H1 (cell line): Measurements from ENCODE around the gene TMEM144. TPM values are rescaled to one million over a fixed set of nuclear protein-coding genes. Genes with fewer than 3 reads are reported as not detected.
A peak's percentile ranks its signal among the peaks of the same experiment; 100 is the strongest.

Source experiments
- CTCF ChIA-PET: fragments of 300-600 bp; sonication (Branson Sonifier 250); formaldehyde crosslinking; loops from one replicate; lab custom pipeline; 2021; ENCODE audit not compliant: partially characterized antibody; lab: Charles Lee
- POLR2A ChIA-PET: fragments of 300-600 bp; sonication (Branson Sonifier 250); formaldehyde crosslinking; loops from one replicate; lab custom pipeline; 2021; ENCODE audit warnings: inconsistent platforms; ENCODE audit not compliant: partially characterized antibody; lab: Charles Lee
- DNase-seq, 2 experiments: peaks; one replicate each; pipeline versions ENCODE4 v3.0.0 to v3.0.0-alpha.2; 2010 to 2022; ENCODE audit warnings: low spot score in 2 of 2, low read depth in 1 of 2, mixed read lengths in 1 of 2
- FAIRE-seq: peaks from 2 replicates; lab custom pipeline; 2011; peaks lifted over from hg19 to GRCh38; lab: Jason Lieb, UNC
- H2AFZ ChIP-seq: 2 replicates; pipeline ENCODE4 v1.8.1; 2012; ENCODE audit warnings: low read length, inconsistent platforms
- H2AK5ac ChIP-seq: 2 replicates; pipeline ENCODE4 v1.6.1; 2013; ENCODE audit warnings: low read depth, low read length
- H2BK120ac ChIP-seq: replicated peaks from 2 replicates; pipeline ENCODE3; 2013; ENCODE audit warnings: low read depth, low read length, inconsistent platforms
- H2BK12ac ChIP-seq: 2 replicates; pipeline ENCODE4 v1.6.1; 2013; ENCODE audit warnings: low read depth, low read length
- H2BK15ac ChIP-seq: 2 replicates; pipeline ENCODE4 v1.6.1; 2013; ENCODE audit warnings: low read length
- H2BK20ac ChIP-seq: 2 replicates; pipeline ENCODE4 v1.6.1; 2013; ENCODE audit warnings: low read length
- H2BK5ac ChIP-seq: 2 replicates; pipeline ENCODE4 v1.6.1; 2013; ENCODE audit warnings: low read depth, low read length
- H3K14ac ChIP-seq: 2 replicates; pipeline ENCODE4 v1.6.1; 2013; ENCODE audit warnings: inconsistent platforms; ENCODE audit not compliant: insufficient read length
- H3K18ac ChIP-seq: 2 replicates; pipeline ENCODE4 v1.6.1; 2013; ENCODE audit warnings: low read length; ENCODE audit errors: extremely low read depth
- H3K23ac ChIP-seq: 2 replicates; pipeline ENCODE4 v1.6.1; 2013; ENCODE audit warnings: inconsistent platforms; ENCODE audit not compliant: insufficient read length
- H3K23me2 ChIP-seq: 2 replicates; pipeline ENCODE4 v1.6.1; 2013; ENCODE audit warnings: low read depth, low read length
- H3K27ac ChIP-seq: 2 replicates; pipeline ENCODE4 v1.6.1; 2011; ENCODE audit warnings: low read depth, low read length, inconsistent platforms
- H3K27me3 ChIP-seq, 4 experiments: replicated peaks in 1 of 4; 1 replicate in 1 of 4; 2 replicates in 3 of 4; pipeline versions ENCODE4 v1.6.1 to v1.8.1; 2011 to 2013; ENCODE audit warnings: low read length in 3 of 4, mild to moderate bottlenecking in 3 of 4, inconsistent platforms in 2 of 4, mixed read lengths in 2 of 4, moderate library complexity in 1 of 4; ENCODE audit not compliant: control insufficient read depth in 3 of 4, insufficient read depth in 3 of 4; ENCODE audit errors: extremely low read depth in 1 of 4
- H3K36me3 ChIP-seq, 4 experiments: 2 replicates each; pipeline versions ENCODE4 v1.6.1 to v1.8.1; 2011 to 2013; ENCODE audit warnings: mild to moderate bottlenecking in 4 of 4, low read length in 3 of 4, moderate library complexity in 2 of 4, control low read depth in 1 of 4, inconsistent platforms in 1 of 4; ENCODE audit not compliant: insufficient read depth in 4 of 4, control insufficient read depth in 2 of 4
- H3K4ac ChIP-seq: replicated peaks from 2 replicates; pipeline ENCODE3; 2013; ENCODE audit warnings: low read length, low read depth, mixed read lengths, inconsistent platforms; ENCODE audit not compliant: insufficient read length
- H3K4me1 ChIP-seq, 4 experiments: replicated peaks in 1 of 4; 1 replicate in 1 of 4; 2 replicates in 3 of 4; pipeline versions ENCODE4 v1.6.1 to v1.8.1; 2011 to 2013; ENCODE audit warnings: low read length in 3 of 4, inconsistent platforms in 2 of 4, mixed read lengths in 1 of 4; ENCODE audit not compliant: insufficient read depth in 4 of 4, control insufficient read depth in 3 of 4
- H3K4me2 ChIP-seq, 2 experiments: 2 replicates each; pipeline versions ENCODE4 v1.6.1 to v1.8.1; 2011 to 2013; ENCODE audit warnings: low read depth in 2 of 2, low read length in 2 of 2, control low read depth in 1 of 2, inconsistent platforms in 1 of 2, mild to moderate bottlenecking in 1 of 2; ENCODE audit not compliant: insufficient read depth in 1 of 2
- H3K4me3 ChIP-seq, 4 experiments: fragments of 200-600, 300-600 bp in 1 of 4; sonication (generic), shearing (Covaris generic), sonication (Bioruptor Twin) in 1 of 4; 2 replicates each; pipeline versions ENCODE4 v1.5.1 to v1.8.1; 2011 to 2016; ENCODE audit warnings: low read length in 4 of 4, low read depth in 3 of 4, control low read depth in 2 of 4, inconsistent platforms in 2 of 4, mild to moderate bottlenecking in 2 of 4, mixed read lengths in 1 of 4, moderate library complexity in 1 of 4; ENCODE audit not compliant: insufficient read depth in 2 of 4; ENCODE audit errors: extremely low read depth in 1 of 4
- H3K56ac ChIP-seq: replicated peaks from 2 replicates; pipeline ENCODE3; 2013; ENCODE audit warnings: low read depth, mild to moderate bottlenecking, mixed read lengths, low read length, inconsistent platforms; ENCODE audit not compliant: insufficient read length
- H3K79me1 ChIP-seq: 2 replicates; pipeline ENCODE4 v1.6.1; 2013; ENCODE audit warnings: low read depth, low read length, control low read depth
- H3K79me2 ChIP-seq, 2 experiments: 2 replicates each; pipeline versions ENCODE4 v1.6.1 to v1.8.1; 2012 to 2013; ENCODE audit warnings: low read length in 2 of 2, mild to moderate bottlenecking in 2 of 2, inconsistent platforms in 1 of 2; ENCODE audit not compliant: insufficient read depth in 2 of 2, control insufficient read depth in 1 of 2
- H3K9ac ChIP-seq, 4 experiments: replicated peaks in 1 of 4; 1 replicate in 1 of 4; 2 replicates in 3 of 4; pipeline versions ENCODE4 v1.6.1 to v1.8.1; 2011 to 2013; ENCODE audit warnings: low read depth in 3 of 4, low read length in 3 of 4, control low read depth in 2 of 4, mild to moderate bottlenecking in 2 of 4, moderate library complexity in 2 of 4, inconsistent platforms in 1 of 4; ENCODE audit errors: extremely low read depth in 1 of 4
- H3K9me3 ChIP-seq, 2 experiments: 2 replicates each; pipeline versions ENCODE4 v1.6.1 to v1.8.1; 2012 to 2013; ENCODE audit warnings: mild to moderate bottlenecking in 2 of 2, moderate library complexity in 2 of 2, control low read depth in 1 of 2, inconsistent platforms in 1 of 2, low read depth in 1 of 2, low read length in 1 of 2, mixed read lengths in 1 of 2; ENCODE audit not compliant: insufficient read depth in 2 of 2
- H4K20me1 ChIP-seq, 2 experiments: replicated peaks in 1 of 2; 2 replicates each; pipeline versions ENCODE3 to v1.8.1; 2011 to 2013; ENCODE audit warnings: inconsistent platforms in 2 of 2, low read length in 2 of 2, mild to moderate bottlenecking in 1 of 2; ENCODE audit not compliant: insufficient read depth in 2 of 2, control insufficient read depth in 1 of 2
- H4K5ac ChIP-seq: 2 replicates; pipeline ENCODE4 v1.6.1; 2013; ENCODE audit warnings: low read length, low read depth, mixed read lengths, inconsistent platforms; ENCODE audit not compliant: insufficient read length
- H4K8ac ChIP-seq: 2 replicates; pipeline ENCODE4 v1.8.0; 2013; ENCODE audit warnings: mild to moderate bottlenecking, moderate library complexity, low read length, inconsistent platforms; ENCODE audit not compliant: insufficient read depth; ENCODE audit errors: extremely low read depth
- H4K91ac ChIP-seq: replicated peaks from 2 replicates; pipeline ENCODE3; 2013; ENCODE audit warnings: low read length, mixed read lengths, inconsistent platforms; ENCODE audit not compliant: insufficient read length
- NRF1 ChIP-seq: IDR thresholded peaks from 2 replicates; pipeline ENCODE4 v1.6.1; 2011; ENCODE audit warnings: mild to moderate bottlenecking, low read depth, low read length, improper control_type of control experiment
- RNF2 ChIP-seq: fragments of 200-900, 300-1000 bp; sonication (generic); IDR thresholded peaks from 2 replicates; pipeline ENCODE4 v1.7.1; 2016; ENCODE audit warnings: borderline replicate concordance, low read depth, mild to moderate bottlenecking, antibody characterized with exemption, low read length; ENCODE audit not compliant: poor library complexity, severe bottlenecking; ENCODE audit errors: missing control alignments
- SAP30 ChIP-seq: fragments of 300-600 bp; sonication (generic); IDR thresholded peaks from 2 replicates; pipeline ENCODE4 v1.7.1; 2012; ENCODE audit warnings: low read length, moderate library complexity, mild to moderate bottlenecking, inconsistent platforms; ENCODE audit not compliant: insufficient read depth, insufficient replicate concordance
- SP4 ChIP-seq: IDR thresholded peaks from 2 replicates; pipeline ENCODE4 v1.6.1; 2012; ENCODE audit warnings: low read length, inconsistent platforms
- WGBS, 2 experiments: shearing (Covaris generic) in 1 of 2; methylation state at CpG; one replicate each; pipeline versions ENCODE4 v1.1.6 to v1.1.7; 2013 to 2015; ENCODE audit warnings: low lambda C conversion rate in 2 of 2, mixed read lengths in 2 of 2, inconsistent platforms in 1 of 2, low coverage in 1 of 2, missing lambda C conversion rate in 1 of 2; ENCODE audit not compliant: insufficient replicate concordance in 2 of 2, insufficient coverage in 1 of 2, insufficient read length in 1 of 2; ENCODE audit errors: extremely low coverage in 1 of 2, missing lambda C conversion rate in 1 of 2; 5-methylcytosine and 5-hydroxymethylcytosine counted together
- polyA plus RNA-seq, 7 experiments: library from polyadenylated mRNA; depleted of rRNA in 3 of 7; stranded (reverse) in 5 of 7; unstranded in 2 of 7; fragments of >200 nt in 5 of 7; fragments of 200-250 nt in 2 of 7; gene quantifications; 1 replicate in 5 of 7; 2 replicates in 1 of 7; 4 replicates in 1 of 7; pipeline versions ENCODE4 v1.2.1 to v1.2.3, GENCODE V29; 2011 to 2013; ENCODE audit warnings: missing spikeins in 2 of 7, mixed read lengths in 2 of 7
- total RNA-seq: library from RNA; stranded (reverse); fragmentation: NEBNext Ultra II Directional; extraction: Animal tissue kit (Norgen Biotek cat#: 25700); gene quantifications from 2 replicates; pipeline ENCODE4 v1.2.1, GENCODE V29; 2021

TMEM144 gene
- total and polyA plus RNA-seq, 2 of the 8 experiments (the other 6 are each of a cell fraction or from before 2014, with no cell fraction given) = 1.9 to 2.6 TPM

DNA sequence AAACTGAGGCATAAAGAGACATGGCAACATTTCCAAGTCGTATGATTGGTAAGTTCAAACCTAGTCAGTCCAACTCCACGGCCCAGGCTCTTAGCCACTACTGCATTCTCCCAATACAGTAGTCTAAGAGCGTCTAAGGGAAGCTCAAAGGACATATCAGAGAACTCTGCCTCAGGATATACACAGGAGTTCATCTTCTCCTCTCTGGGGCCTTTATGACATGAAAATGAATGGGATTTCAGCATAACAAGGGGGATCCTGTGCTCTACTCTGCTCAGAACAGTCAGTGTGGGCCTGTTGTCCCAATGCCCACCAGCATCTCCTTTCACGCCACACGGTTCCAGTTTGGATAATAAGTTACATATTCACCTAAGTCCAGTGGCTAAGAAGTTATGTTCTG, 41.7 kb upstream of the TMEM144 start:
- Histone ChIP-seq H3K18ac (no peak overlapping the region), H2BK20ac (no peak overlapping the region), H3K4me1 (no peaks in the 10 kb centered on the region), H3K56ac (no peak overlapping the region), H3K27ac (no peak overlapping the region), H3K14ac (no peak overlapping the region), H3K23me2 (no peaks in the 10 kb centered on the region), H4K8ac (no peak overlapping the region), H4K5ac (no peak overlapping the region), H3K79me2 (no peaks in the 10 kb centered on the region), H2BK15ac (no peak overlapping the region), H2BK5ac (no peak overlapping the region), H3K23ac (no peak overlapping the region), H2AK5ac (no peak overlapping the region), H3K79me1 (no peaks in the 10 kb centered on the region), H3K9me3 (no peaks in the 10 kb centered on the region), H4K20me1 (no peaks in the 10 kb centered on the region), H3K36me3 (no peaks in the 10 kb centered on the region), H3K4me2 (no peak overlapping the region), H3K4ac (no peak overlapping the region), H2AFZ (peak overlapping the region; percentile 57; the same call in 1 of the 2 replicates), H3K4me3 (no peak overlapping the region), H3K9ac (no peak overlapping the region), H3K27me3 (no peaks in the 10 kb centered on the region), H2BK12ac (no peak overlapping the region), H4K91ac (no peak overlapping the region), H2BK120ac (no peak overlapping the region)
- TF ChIP-seq SP4 = no peak
- no peak for TF ChIP-seq RNF2
- no peak for TF ChIP-seq NRF1
- no peak for TF ChIP-seq SAP30
- FAIRE-seq (no peak), DNase-seq (no peak)
- ChIA-PET CTCF (interaction anchor here (1.4 to 4.3 kb wide), 5 partner anchors 16 to 175 kb away, joined by 3 to 41 read pairs (median 6); no protein-coding TSS in a partner anchor), POLR2A (no interaction called here)
- 93% methylated on average over 5 of the region's 5 CpGs; no CpG with 5 or more reads in 1 of the 2 experiments for WGBS, 2 experiments
